Measurements from ENCODE around the gene TMEFF1.

The TMEFF1 gene

GRCh38 chr9:100581081-100581480, 108.1 kb downstream of the TMEFF1 start:
- no peak for DNase-seq (ENCODE audit: low read depth)
- no peak overlapping the region for H3K4me3 ChIP-seq (ENCODE audit: low read depth, low read length)
- TF ChIP-seq CTCF (IDR thresholded peaks at IDR 0.05; ENCODE audit: control insufficient read depth, extremely low read depth, insufficient read depth): no peak

- no peak for TF ChIP-seq CTCF (IDR thresholded peaks at IDR 0.05; ENCODE audit: control insufficient read depth, extremely low read depth, insufficient read depth)
- H3K4me3 ChIP-seq (ENCODE audit: low read depth, low read length): no peak overlapping the region
- DNase-seq (ENCODE audit: low read depth): no peak
These were observed 108.7 kb downstream of the TMEFF1 start for GRCh38 chr9:100581661-100582060.

- DNase-seq (ENCODE audit: low read depth): no peak
- H3K4me3 ChIP-seq (ENCODE audit: low read depth, low read length): no peak overlapping the region
- TF ChIP-seq CTCF (IDR thresholded peaks at IDR 0.05; ENCODE audit: control insufficient read depth, extremely low read depth, insufficient read depth): no peak
These were observed 110.3 kb downstream of the TMEFF1 start for GRCh38 chr9:100583014-100583802.

GRCh38 chr9:100584951-100585350, 112.0 kb downstream of the TMEFF1 start:
- no peak overlapping the region for H3K4me3 ChIP-seq (ENCODE audit: low read depth, low read length)
- no peak for TF ChIP-seq CTCF (IDR thresholded peaks at IDR 0.05; ENCODE audit: control insufficient read depth, extremely low read depth, insufficient read depth)
- DNase-seq (ENCODE audit: low read depth): no peak

- no peak for TF ChIP-seq CTCF (IDR thresholded peaks at IDR 0.05; ENCODE audit: control insufficient read depth, extremely low read depth, insufficient read depth)
- DNase-seq (ENCODE audit: low read depth): no peak
These were observed 113.1 kb downstream of the TMEFF1 start for GRCh38 chr9:100586093-100586492.

GRCh38 chr9:100587375-100587774, 114.4 kb downstream of the TMEFF1 start:
- TF ChIP-seq CTCF (IDR thresholded peaks at IDR 0.05; ENCODE audit: control insufficient read depth, extremely low read depth, insufficient read depth): no peak
- no peak overlapping the region for H3K4me3 ChIP-seq (ENCODE audit: low read depth, low read length)
- DNase-seq (ENCODE audit: low read depth): no peak

More at GRCh38 chr9:100586093-100586492, 113.1 kb downstream of the TMEFF1 start:
- H3K4me3 ChIP-seq (ENCODE audit: low read depth, low read length): no peak overlapping the region

GRCh38 chr9:100589582-100589981, 116.6 kb downstream of the TMEFF1 start:
- TF ChIP-seq CTCF (IDR thresholded peaks at IDR 0.05; ENCODE audit: control insufficient read depth, extremely low read depth, insufficient read depth): no peak
- no peak for DNase-seq (ENCODE audit: low read depth)

More at GRCh38 chr9:100589582-100589981, 116.6 kb downstream of the TMEFF1 start:
- no peak overlapping the region for H3K4me3 ChIP-seq (ENCODE audit: low read depth, low read length)
